ENCODE measurements around the gene NOXA1. TPM values are rescaled to one million over a fixed set of nuclear protein-coding genes. Genes with fewer than 3 reads are reported as not detected.
A peak's percentile ranks its signal among the peaks of the same experiment; 100 is the strongest.
"Not testable (repeated sequence)": the region's sequence is repeated elsewhere in the genome, so short reads cannot be mapped to it uniquely, and the experiment has no call there.

NOXA1 gene
- total RNA-seq, 1 donor from 2014 or later = not detected

- no peak for DNase-seq (ENCODE audit: low spot score)
These were observed 40.1 kb downstream of the NOXA1 start for GRCh38 chr9:137462986-137463930.

- DNase-seq (ENCODE audit: low spot score) = no peak
These were observed 40.7 kb downstream of the NOXA1 start for GRCh38 chr9:137463931-137464290.

- no peak for DNase-seq (ENCODE audit: low spot score)
These were observed 41.3 kb downstream of the NOXA1 start for GRCh38 chr9:137464291-137464999.

- DNase-seq (ENCODE audit: low spot score) = no peak
These were observed 42.0 kb downstream of the NOXA1 start for GRCh38 chr9:137465000-137465719.

- no peak for DNase-seq (ENCODE audit: low spot score)
These were observed 42.7 kb downstream of the NOXA1 start for GRCh38 chr9:137465720-137466388.

GRCh38 chr9:137466389-137467085, 43.3 kb downstream of the NOXA1 start:
- DNase-seq (ENCODE audit: low spot score) = not testable (repeated sequence)

GRCh38 chr9:137467161-137467581, 44.0 kb downstream of the NOXA1 start:
- DNase-seq (ENCODE audit: low spot score) = no peak

- DNase-seq (ENCODE audit: low spot score) = no peak
These were observed 44.7 kb downstream of the NOXA1 start for GRCh38 chr9:137467896-137468295.

GRCh38 chr9:137470785-137471184, 47.6 kb downstream of the NOXA1 start:
- no peak for DNase-seq (ENCODE audit: low spot score)

GRCh38 chr9:137474271-137474670, 51.1 kb downstream of the NOXA1 start:
- DNase-seq (ENCODE audit: low spot score) = no peak

- DNase-seq (ENCODE audit: low spot score) = no peak
These were observed 52.5 kb downstream of the NOXA1 start for GRCh38 chr9:137475666-137476065.

GRCh38 chr9:137476856-137477255, 53.7 kb downstream of the NOXA1 start:
- no peak for DNase-seq (ENCODE audit: low spot score)

- DNase-seq (ENCODE audit: low spot score) = no peak
These were observed 54.8 kb downstream of the NOXA1 start for GRCh38 chr9:137477778-137478612.

- DNase-seq (ENCODE audit: low spot score) = no peak
These were observed 55.4 kb downstream of the NOXA1 start for GRCh38 chr9:137478613-137478961.

GRCh38 chr9:137478962-137479861, 56.0 kb downstream of the NOXA1 start:
- DNase-seq (ENCODE audit: low spot score) = peak; percentile 32

- no peak for DNase-seq (ENCODE audit: low spot score)
These were observed 56.9 kb downstream of the NOXA1 start for GRCh38 chr9:137479892-137480685.

GRCh38 chr9:137480686-137481683, 57.8 kb downstream of the NOXA1 start:
- DNase-seq (ENCODE audit: low spot score) = no peak
